ENCODE data around the gene B9D2. TPM values are rescaled to one million over a fixed set of nuclear protein-coding genes. Genes with fewer than 3 reads are reported as not detected.

B9D2 gene, protein sequence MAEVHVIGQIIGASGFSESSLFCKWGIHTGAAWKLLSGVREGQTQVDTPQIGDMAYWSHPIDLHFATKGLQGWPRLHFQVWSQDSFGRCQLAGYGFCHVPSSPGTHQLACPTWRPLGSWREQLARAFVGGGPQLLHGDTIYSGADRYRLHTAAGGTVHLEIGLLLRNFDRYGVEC
- polyA plus RNA-seq (2013), result 10.4 TPM

DNA sequence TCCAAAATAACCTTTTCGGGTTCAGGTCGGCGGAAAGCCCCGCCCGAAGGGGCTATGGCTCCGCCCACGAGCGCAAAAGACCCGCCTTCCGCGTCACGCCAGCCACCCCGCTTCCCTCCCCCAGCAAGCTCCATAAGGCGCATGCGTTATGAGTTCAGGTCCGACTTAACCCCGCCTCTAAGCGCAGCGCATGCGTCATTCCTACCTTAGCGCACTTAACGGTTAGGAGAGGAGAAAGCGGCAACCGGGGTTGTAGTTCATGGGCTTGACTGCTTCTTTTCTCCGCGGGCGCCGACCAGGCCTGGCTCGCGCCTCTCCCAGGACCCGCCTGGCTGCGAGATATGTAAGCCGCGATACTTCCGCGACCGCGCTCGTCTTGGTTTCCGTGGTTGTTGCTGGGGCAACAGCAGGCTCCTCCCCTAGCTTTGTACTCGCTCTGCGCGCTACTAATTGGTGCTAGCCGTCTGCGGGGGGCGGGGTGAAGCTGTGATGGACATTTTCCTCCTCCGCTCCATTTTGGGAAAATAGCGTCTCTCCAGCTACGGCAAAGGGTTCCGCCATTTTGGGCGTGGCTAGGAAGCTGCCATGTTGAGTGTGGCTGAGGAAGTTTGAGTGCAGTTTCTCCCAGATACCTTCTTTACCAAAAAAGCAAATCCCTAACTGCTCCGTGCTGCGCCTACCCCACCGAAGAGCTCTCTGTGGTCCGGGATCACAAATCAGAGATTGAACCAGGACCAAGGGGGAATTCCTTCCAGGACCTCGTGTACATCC is at the start of gene B9D2:
TSS of gene B9D2 (minus strand) at position 397 of the 771 bp plus-strand sequence. CDS start 630 bp downstream, outside the sequence.
- peak; percentile 99 to 100 (median 99) for DNase-seq
- WGBS (ENCODE audit: insufficient coverage), result under 1% methylated on average over 43 of the region's 56 CpGs
- Histone ChIP-seq H3K9me3 (ENCODE audit: control extremely low read depth in 1 of 5, control insufficient read depth in 4 of 5, insufficient read depth in 2 of 5, low read depth in 1 of 5, low read length in 4 of 5) (no peaks in the 10 kb centered on the region), H3K4me3 (ENCODE audit: control insufficient read depth in 1 of 7, extremely low read depth in 1 of 7, insufficient read depth in 4 of 7, low read depth in 2 of 7, low read length in 6 of 7) (peak within 1 kb of the TSS; percentile 68 to 93 (median 88)), H3K4me1 (ENCODE audit: control extremely low read depth in 1 of 4, control insufficient read depth in 4 of 4, insufficient read depth in 4 of 4, low read length in 3 of 4) (peaks cover 8 to 54% (median 46%) of the 10 kb centered on the region in 4 experiments), H3K27me3 (replicated peaks in 2 of 5; ENCODE audit: control insufficient read depth in 4 of 5, insufficient read depth in 5 of 5, low read length in 4 of 5) (no peaks in the 10 kb centered on the region), H3K27ac (ENCODE audit: insufficient read depth in 1 of 2, low read depth in 1 of 2, low read length in 2 of 2, poor library complexity in 1 of 2, severe bottlenecking in 2 of 2) (peak within 1 kb of the TSS; percentile 100), H3K36me3 (ENCODE audit: control insufficient read depth in 4 of 4, insufficient read depth in 4 of 4, low read length in 3 of 4) (peaks cover 0 to 10% (median 4%) of the 10 kb centered on the region in 4 experiments)
- ChIA-PET POLR2A (interaction anchor here (0.9 to 2.2 kb wide), 3 partner anchors 11 to 40 kb away, joined by 4 to 31 read pairs (median 4); partner anchors contain the start of gene TGFB1), CTCF (interaction anchor here (0.9 to 5.9 kb wide), 8 partner anchors 9 to 727 kb away, joined by 3 to 56 read pairs (median 3); partner anchors contain the start of genes TGFB1 and TMEM91)

DNA sequence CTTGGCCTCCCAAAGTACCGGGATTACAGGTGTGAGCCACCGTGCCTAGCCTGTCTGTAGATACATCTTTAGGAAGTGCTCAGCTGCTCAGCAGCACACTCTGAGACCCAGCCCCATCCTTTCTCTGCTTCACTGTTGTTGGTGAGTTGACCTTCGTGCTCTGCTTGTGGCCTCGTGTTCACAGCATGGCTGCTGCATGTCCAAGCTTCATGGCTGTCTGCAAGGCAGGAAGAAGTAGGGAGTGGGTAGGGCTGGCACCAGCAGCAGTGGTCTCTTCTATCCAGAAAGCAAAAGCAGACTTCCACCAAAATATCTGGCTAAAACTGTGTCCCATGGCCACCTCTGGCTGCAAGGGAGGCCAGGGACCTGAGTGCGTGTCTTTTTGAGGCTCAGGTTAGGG is 49.0 kb upstream of the B9D2 start:
- no peak for DNase-seq
- Histone ChIP-seq H3K4me3 (ENCODE audit: control insufficient read depth in 1 of 7, extremely low read depth in 1 of 7, insufficient read depth in 4 of 7, low read depth in 2 of 7, low read length in 6 of 7) (no peak overlapping the region), H3K27me3 (replicated peaks in 2 of 5; ENCODE audit: control insufficient read depth in 4 of 5, insufficient read depth in 5 of 5, low read length in 4 of 5) (no peaks in the 10 kb centered on the region), H3K9me3 (ENCODE audit: control extremely low read depth in 1 of 5, control insufficient read depth in 4 of 5, insufficient read depth in 2 of 5, low read depth in 1 of 5, low read length in 4 of 5) (no peaks in the 10 kb centered on the region), H3K4me1 (ENCODE audit: control extremely low read depth in 1 of 4, control insufficient read depth in 4 of 4, insufficient read depth in 4 of 4, low read length in 3 of 4) (peaks cover 11 to 26% (median 15%) of the 10 kb centered on the region in 4 experiments), H3K27ac (ENCODE audit: insufficient read depth in 1 of 2, low read depth in 1 of 2, low read length in 2 of 2, poor library complexity in 1 of 2, severe bottlenecking in 2 of 2) (no peak overlapping the region), H3K36me3 (ENCODE audit: control insufficient read depth in 4 of 4, insufficient read depth in 4 of 4, low read length in 3 of 4) (peaks cover 20 to 58% (median 35%) of the 10 kb centered on the region in 4 experiments)
- CTCF ChIA-PET, result interaction anchor here (0.7 kb wide), 1 partner anchor 8 kb away, joined by 4 read pairs; no protein-coding TSS in a partner anchor
- POLR2A ChIA-PET, result no interaction called here
- 100% methylated on average over 4 of the region's 5 CpGs for WGBS (ENCODE audit: insufficient coverage)

DNA sequence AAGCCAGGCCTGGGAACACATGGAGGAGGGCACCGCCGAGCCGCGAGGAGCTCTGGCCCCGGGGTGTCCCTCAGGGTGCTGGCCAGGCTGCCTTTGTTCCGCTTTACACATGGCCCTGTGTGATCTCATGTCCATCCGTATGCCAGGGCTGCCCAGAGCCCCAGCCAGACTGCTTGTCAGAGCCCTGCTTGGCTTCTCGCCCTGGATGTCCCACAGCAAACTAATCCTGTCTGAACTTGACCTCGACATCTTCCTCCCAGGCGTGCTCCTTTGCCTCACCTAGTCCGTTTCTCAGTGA is 48.0 kb upstream of the B9D2 start:
- H3K27ac ChIP-seq (ENCODE audit: insufficient read depth in 1 of 2, low read depth in 1 of 2, low read length in 2 of 2, poor library complexity in 1 of 2, severe bottlenecking in 2 of 2), result no peak overlapping the region
- POLR2A ChIA-PET, result no interaction called here
- no peak for DNase-seq
- CTCF ChIA-PET, result interaction anchor here (1.1 kb wide), 1 partner anchor 8 kb away, joined by 3 read pairs; no protein-coding TSS in a partner anchor
- H3K4me3 ChIP-seq (ENCODE audit: control insufficient read depth in 1 of 7, extremely low read depth in 1 of 7, insufficient read depth in 4 of 7, low read depth in 2 of 7, low read length in 6 of 7), result no peak overlapping the region
- H3K36me3 ChIP-seq (ENCODE audit: control insufficient read depth in 4 of 4, insufficient read depth in 4 of 4, low read length in 3 of 4), result peaks cover 19 to 57% (median 33%) of the 10 kb centered on the region in 4 experiments
- H3K4me1 ChIP-seq (ENCODE audit: control extremely low read depth in 1 of 4, control insufficient read depth in 4 of 4, insufficient read depth in 4 of 4, low read length in 3 of 4), result peaks cover 12 to 36% (median 15%) of the 10 kb centered on the region in 4 experiments
- no peaks in the 10 kb centered on the region for H3K9me3 ChIP-seq (ENCODE audit: control extremely low read depth in 1 of 5, control insufficient read depth in 4 of 5, insufficient read depth in 2 of 5, low read depth in 1 of 5, low read length in 4 of 5)
- 88% methylated on average over 11 of the region's 11 CpGs for WGBS (ENCODE audit: insufficient coverage)
- no peaks in the 10 kb centered on the region for H3K27me3 ChIP-seq (replicated peaks in 2 of 5; ENCODE audit: control insufficient read depth in 4 of 5, insufficient read depth in 5 of 5, low read length in 4 of 5)

DNA sequence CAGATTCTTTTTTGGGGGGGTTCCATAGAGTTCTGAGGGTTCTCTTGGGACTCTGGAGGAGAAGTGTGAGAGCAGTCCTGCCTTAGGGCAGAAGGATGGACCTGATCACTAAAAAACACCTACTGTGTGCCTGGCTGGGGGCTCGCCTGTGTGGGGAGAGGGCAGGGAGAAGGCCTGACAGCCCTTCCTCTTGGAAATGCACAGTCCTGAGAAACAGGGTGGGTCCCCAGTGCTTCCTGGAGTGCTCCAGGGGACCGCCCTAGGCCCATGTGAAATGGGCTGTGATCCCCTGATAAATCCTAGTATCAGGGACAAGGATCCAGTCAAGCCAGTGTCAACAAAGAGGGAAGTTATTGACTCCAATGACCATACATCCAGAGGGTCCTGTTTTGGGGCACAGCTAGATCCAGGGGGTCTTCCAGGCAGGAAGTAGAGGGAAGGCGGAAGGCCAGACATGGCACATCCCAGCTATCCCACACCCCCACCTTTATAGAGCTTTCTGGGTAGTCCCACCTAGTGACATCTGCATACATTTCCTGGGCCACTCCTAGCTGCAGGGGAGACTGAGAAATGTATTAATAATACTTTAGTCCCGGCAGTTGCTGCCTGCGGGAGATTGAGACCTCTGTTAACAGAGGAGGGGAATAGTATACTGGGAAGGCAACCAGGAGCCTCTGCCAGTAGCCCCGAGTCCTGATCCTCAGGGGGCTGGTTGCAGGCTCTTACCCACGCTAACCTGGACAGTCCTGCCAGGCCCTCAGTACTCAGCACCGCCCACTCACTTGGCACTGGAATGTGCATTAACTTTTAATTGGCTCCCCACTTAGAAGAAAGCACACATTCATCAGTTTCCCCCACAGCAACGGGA is 47.4 kb upstream of the B9D2 start:
- POLR2A ChIA-PET, result no interaction called here
- Histone ChIP-seq H3K36me3 (ENCODE audit: control insufficient read depth in 4 of 4, insufficient read depth in 4 of 4, low read length in 3 of 4) (peaks cover 18 to 51% (median 32%) of the 10 kb centered on the region in 4 experiments), H3K4me1 (ENCODE audit: control extremely low read depth in 1 of 4, control insufficient read depth in 4 of 4, insufficient read depth in 4 of 4, low read length in 3 of 4) (peaks cover 12 to 41% (median 15%) of the 10 kb centered on the region in 4 experiments), H3K4me3 (ENCODE audit: control insufficient read depth in 1 of 7, extremely low read depth in 1 of 7, insufficient read depth in 4 of 7, low read depth in 2 of 7, low read length in 6 of 7) (no peak overlapping the region), H3K27me3 (replicated peaks in 2 of 5; ENCODE audit: control insufficient read depth in 4 of 5, insufficient read depth in 5 of 5, low read length in 4 of 5) (no peaks in the 10 kb centered on the region), H3K9me3 (ENCODE audit: control extremely low read depth in 1 of 5, control insufficient read depth in 4 of 5, insufficient read depth in 2 of 5, low read depth in 1 of 5, low read length in 4 of 5) (no peaks in the 10 kb centered on the region), H3K27ac (ENCODE audit: insufficient read depth in 1 of 2, low read depth in 1 of 2, low read length in 2 of 2, poor library complexity in 1 of 2, severe bottlenecking in 2 of 2) (peak overlapping the region in 1 of 2 experiments; percentile 54)
- 96% methylated on average over 7 of the region's 9 CpGs for WGBS (ENCODE audit: insufficient coverage)
- no peak for DNase-seq
- CTCF ChIA-PET, result interaction anchor here (1.1 kb wide), 1 partner anchor 9 kb away, joined by 3 read pairs; no protein-coding TSS in a partner anchor

DNA sequence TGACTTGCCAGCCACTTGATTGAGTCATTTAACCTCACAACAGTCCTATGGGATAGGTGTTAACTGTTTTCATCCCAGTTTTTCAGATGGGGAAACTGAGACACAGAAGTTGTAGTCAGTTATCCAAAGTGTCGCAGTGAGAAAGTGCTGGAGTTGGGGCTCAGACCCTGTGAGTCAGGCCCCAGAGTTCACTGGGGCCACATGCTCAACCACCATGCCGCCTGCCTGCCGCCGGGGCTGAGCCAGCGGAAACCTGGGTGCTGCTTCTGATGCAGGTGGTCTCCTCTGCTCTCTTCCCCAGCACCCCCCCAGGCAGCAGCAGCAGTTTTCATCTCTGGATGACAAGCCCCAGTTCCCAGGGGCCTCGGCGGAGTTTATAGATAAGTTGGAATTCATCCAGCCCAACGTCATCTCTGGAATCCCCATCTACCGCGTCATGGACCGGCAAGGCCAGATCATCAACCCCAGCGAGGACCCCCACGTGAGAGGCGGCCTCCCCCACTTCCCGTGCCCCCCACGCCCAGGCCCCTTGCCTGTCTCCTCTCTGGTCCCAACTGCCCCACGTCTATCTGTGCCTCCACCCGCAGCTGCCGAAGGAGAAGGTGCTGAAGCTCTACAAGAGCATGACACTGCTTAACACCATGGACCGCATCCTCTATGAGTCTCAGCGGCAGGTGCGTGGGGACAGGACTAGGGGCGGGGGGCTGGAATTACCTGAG is 46.5 kb upstream of the B9D2 start:
- H3K4me1 ChIP-seq (ENCODE audit: control extremely low read depth in 1 of 4, control insufficient read depth in 4 of 4, insufficient read depth in 4 of 4, low read length in 3 of 4), result peaks cover 12 to 43% (median 15%) of the 10 kb centered on the region in 4 experiments
- WGBS (ENCODE audit: insufficient coverage), result 96% methylated on average over 21 of the region's 23 CpGs
- H3K27me3 ChIP-seq (replicated peaks in 2 of 5; ENCODE audit: control insufficient read depth in 4 of 5, insufficient read depth in 5 of 5, low read length in 4 of 5), result no peaks in the 10 kb centered on the region
- ChIA-PET POLR2A (no interaction called here), CTCF (interaction anchor here (1.1 to 4.2 kb wide), 4 partner anchors 10 to 26 kb away, joined by 3 to 23 read pairs (median 12); partner anchors contain the start of gene B3GNT8)
- H3K4me3 ChIP-seq (ENCODE audit: control insufficient read depth in 1 of 7, extremely low read depth in 1 of 7, insufficient read depth in 4 of 7, low read depth in 2 of 7, low read length in 6 of 7), result no peak overlapping the region
- no peaks in the 10 kb centered on the region for H3K9me3 ChIP-seq (ENCODE audit: control extremely low read depth in 1 of 5, control insufficient read depth in 4 of 5, insufficient read depth in 2 of 5, low read depth in 1 of 5, low read length in 4 of 5)
- peak overlapping the region in 1 of 2 experiments; percentile 54 for H3K27ac ChIP-seq (ENCODE audit: insufficient read depth in 1 of 2, low read depth in 1 of 2, low read length in 2 of 2, poor library complexity in 1 of 2, severe bottlenecking in 2 of 2)
- peaks cover 13 to 47% (median 29%) of the 10 kb centered on the region in 4 experiments for H3K36me3 ChIP-seq (ENCODE audit: control insufficient read depth in 4 of 4, insufficient read depth in 4 of 4, low read length in 3 of 4)
- no peak for DNase-seq

DNA sequence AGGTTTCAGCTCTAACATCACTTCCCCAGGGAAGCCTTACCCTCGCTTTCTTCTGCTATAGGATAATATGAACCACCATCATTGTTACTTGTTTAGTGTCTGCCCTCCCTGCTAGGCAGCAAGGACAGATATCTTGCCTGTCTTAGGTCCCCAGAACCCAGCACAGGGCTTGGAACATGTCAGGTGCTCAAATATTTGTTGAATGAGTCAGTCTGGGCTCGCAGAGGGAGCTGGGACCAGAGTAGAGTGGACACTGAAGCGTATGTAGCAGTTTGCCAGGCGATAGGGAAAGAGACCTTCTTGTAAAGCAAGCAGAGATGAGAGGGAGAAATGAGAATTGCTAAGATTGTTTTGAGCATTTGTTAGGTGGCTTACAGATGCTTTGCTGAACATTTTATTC is 45.3 kb upstream of the B9D2 start:
- Histone ChIP-seq H3K27ac (ENCODE audit: insufficient read depth in 1 of 2, low read depth in 1 of 2, low read length in 2 of 2, poor library complexity in 1 of 2, severe bottlenecking in 2 of 2) (peak overlapping the region; percentile 25 to 46), H3K36me3 (ENCODE audit: control insufficient read depth in 4 of 4, insufficient read depth in 4 of 4, low read length in 3 of 4) (peaks cover 3 to 36% (median 22%) of the 10 kb centered on the region in 4 experiments), H3K9me3 (ENCODE audit: control extremely low read depth in 1 of 5, control insufficient read depth in 4 of 5, insufficient read depth in 2 of 5, low read depth in 1 of 5, low read length in 4 of 5) (no peaks in the 10 kb centered on the region), H3K4me3 (ENCODE audit: control insufficient read depth in 1 of 7, extremely low read depth in 1 of 7, insufficient read depth in 4 of 7, low read depth in 2 of 7, low read length in 6 of 7) (no peak overlapping the region), H3K4me1 (ENCODE audit: control extremely low read depth in 1 of 4, control insufficient read depth in 4 of 4, insufficient read depth in 4 of 4, low read length in 3 of 4) (peaks cover 12 to 43% (median 15%) of the 10 kb centered on the region in 4 experiments), H3K27me3 (replicated peaks in 2 of 5; ENCODE audit: control insufficient read depth in 4 of 5, insufficient read depth in 5 of 5, low read length in 4 of 5) (no peaks in the 10 kb centered on the region)
- ChIA-PET POLR2A (no interaction called here), CTCF (interaction anchor here (0.9 to 4.2 kb wide), 7 partner anchors 8 to 25 kb away, joined by 3 to 23 read pairs (median 3); partner anchors contain the start of gene B3GNT8)
- 83% methylated on average over 4 of the region's 4 CpGs for WGBS (ENCODE audit: insufficient coverage)
- DNase-seq, result no peak

All from common myeloid progenitor, CD34-positive (primary cell).